GM19035 (cell line): ENCODE measurements around the gene HDGF.
"Not testable (repeated sequence)": the region's sequence is repeated elsewhere in the genome, so short reads cannot be mapped to it uniquely, and the experiment has no call there.

ENCODE experiments used
- ATAC-seq: cut with Tn5 transposase; IDR thresholded peaks from one replicate; pipeline ENCODE4 v1.9.1; 2021; ENCODE audit not compliant: unreplicated experiment

The HDGF gene

DNA sequence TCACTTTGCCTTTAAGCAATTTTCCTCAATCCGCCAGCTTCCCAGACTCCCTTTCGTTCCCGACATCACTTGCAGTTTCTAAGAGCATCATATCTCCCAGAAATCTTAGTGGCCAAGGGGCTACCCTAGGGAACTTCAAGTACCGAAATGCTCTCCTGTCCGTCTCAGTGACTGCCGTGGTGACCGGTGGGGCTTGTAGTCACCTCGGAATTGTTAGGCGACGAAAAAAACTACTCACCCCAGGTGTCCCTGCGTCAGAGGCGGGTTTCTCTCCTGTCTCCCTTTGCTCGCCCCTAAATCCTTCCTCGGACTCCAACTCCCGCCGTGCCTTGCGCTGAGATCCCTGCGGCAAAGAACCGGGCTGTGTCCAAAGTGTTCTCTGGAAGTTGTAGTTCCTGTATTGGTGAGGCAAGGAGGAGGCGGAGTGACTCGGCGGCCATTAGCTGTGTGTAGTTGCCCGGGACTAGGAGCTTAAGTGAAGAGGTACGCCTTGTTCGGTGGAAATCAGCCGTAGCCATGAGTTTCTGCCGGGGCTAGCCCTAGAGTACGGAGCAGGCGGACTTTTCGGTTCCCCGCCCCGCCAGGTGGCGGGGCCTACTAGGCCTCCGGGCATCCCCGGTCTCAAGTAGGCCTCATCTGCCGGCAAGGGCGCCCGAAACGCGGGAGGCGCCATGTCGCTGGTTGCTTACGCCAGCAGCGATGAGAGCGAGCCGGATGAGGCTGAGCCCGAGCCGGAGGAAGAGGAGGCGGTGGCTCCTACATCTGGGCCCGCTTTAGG, 15.8 kb upstream of the HDGF start, which contains the start of gene PRCC:
Gene PRCC (plus strand): TSS at position 435 of the 778 bp plus-strand sequence. CDS start 237 bp downstream, at position 672.
- peak; percentile 88 for ATAC-seq

DNA sequence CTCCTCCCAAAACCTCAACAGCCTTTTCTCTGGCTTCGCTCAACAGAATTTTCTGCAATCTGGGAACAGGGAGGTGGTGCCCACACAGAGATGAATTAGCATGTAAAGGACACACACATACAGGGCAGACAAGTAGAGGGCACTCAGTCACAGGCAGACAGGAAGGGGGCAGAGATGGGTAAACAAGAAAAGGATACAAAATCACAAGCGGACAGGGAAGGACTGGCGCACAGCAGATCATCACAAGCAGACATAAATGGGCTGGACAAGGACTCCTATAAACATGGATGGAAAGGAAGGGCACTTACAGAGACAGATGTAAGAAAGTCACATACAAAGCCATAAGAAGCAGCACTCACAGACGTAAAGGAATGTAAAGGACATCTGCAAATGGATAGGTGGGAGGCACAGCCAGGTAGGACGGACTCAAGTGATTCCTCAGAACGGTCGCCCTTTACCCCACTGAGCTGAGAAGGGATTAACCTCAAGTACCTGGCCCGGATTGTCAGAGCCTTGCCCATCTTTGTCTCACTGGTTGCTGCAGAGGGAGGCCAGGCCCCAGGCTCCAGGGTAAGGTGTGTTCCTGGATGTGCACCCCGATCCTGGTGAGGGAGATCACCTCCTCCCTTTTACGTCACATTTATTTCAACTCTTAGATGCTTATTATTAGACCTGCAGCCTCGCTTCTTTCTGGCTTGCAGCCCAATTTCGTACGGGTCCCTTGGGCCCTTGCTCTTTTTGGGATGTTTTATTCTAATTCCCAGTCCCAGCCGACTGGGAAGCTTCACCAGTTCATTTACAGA, 15.0 kb upstream of the HDGF start:
- peak; percentile 14 for ATAC-seq

DNA sequence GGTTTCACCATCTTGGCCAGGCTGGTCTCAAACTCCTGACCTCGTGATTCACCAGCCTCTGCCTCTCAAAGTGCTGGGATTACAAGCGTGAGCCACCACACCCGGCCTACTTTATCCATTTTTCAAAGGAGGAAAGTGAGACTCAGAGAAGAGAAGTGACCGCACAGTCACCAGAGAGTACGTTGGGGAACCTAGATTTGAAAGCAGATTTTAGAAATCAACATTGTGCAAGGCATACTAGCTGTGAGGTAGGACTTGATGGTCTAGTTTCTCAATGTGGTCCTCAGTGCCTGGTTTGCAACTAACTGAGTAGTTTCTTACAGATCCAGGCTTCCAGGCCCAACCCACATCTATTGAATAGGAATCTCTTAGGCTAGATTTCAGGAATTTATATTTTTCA, 14.2 kb upstream of the HDGF start:
- no peak for ATAC-seq

DNA sequence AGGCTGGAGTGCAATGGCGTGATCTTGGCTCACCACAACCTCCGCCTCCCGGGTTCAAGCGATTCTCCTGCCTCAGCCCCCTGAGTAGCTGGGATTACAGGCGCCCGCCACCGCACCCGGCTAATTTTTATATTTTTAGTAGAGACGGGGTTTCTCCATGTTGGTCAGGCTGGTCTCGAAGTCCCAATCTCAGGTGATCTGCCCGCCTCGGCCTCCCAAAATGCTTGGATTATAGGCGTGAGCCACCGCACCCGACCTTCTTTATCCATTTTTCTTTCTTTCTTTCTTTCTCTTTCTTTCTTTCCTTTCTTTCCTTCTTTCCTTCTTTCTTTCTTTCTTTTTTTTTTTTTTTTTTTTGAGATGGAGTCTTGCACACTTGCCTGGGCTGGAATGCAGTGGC, 13.7 kb upstream of the HDGF start:
- ATAC-seq = not testable (repeated sequence)

DNA sequence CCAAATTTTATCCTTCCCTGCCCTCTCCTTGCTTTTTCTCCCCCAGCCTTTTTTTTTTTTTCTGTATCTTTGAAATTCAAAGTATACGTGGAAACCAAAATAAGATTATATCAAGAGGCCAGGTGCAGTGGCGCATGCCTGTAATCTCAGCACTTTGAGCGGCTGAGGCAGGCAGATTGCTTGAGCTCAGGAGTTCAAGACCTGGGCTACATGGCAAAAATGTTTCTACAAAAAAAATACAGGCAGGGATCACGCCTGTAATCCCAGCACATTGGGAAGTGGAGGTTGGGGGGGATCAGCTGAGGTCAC, 9.3 kb upstream of the HDGF start:
- ATAC-seq = no peak

DNA sequence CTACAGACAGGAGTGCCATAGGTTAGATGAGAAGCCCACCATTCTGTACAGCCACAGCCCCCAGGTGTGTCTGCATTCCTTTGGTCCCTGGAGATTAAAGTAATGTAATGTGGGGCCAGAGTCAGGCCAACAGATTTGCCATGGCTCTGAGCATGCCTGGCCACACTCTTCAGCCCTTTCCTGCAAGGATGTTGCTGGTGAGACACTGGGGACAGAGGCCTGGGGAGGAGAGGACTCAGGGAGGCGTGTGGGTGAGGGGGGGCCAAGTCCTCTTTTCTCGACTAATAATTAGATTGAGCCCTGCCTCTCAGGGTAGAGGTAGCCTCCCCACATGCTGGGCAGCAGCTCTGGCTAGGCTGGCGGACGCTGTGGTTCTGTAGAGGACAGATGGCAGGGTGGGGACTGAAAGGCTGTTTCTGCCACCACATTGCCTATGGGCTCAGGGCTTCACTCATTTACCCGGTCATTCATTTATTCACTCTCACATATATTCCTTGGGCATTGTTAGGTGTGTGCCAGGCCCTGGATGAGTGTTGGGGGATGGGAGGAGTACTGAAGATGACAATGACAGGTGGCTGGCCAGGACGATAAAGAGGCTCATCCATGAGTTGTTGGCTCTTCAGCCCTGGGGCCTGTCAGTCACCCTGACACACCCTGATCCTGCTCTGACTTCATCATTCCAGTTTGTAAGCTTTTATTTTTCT, 8.8 kb upstream of the HDGF start:
- ATAC-seq = no peak

- not testable (repeated sequence) for ATAC-seq
Measured at GRCh38 chr1:156757572-156758253, 6.2 kb upstream of the HDGF start.

GRCh38 chr1:156756355-156756754, 4.9 kb upstream of the HDGF start:
- ATAC-seq = no peak

- no peak for ATAC-seq
Measured at GRCh38 chr1:156755527-156755950, 4.1 kb upstream of the HDGF start.

DNA sequence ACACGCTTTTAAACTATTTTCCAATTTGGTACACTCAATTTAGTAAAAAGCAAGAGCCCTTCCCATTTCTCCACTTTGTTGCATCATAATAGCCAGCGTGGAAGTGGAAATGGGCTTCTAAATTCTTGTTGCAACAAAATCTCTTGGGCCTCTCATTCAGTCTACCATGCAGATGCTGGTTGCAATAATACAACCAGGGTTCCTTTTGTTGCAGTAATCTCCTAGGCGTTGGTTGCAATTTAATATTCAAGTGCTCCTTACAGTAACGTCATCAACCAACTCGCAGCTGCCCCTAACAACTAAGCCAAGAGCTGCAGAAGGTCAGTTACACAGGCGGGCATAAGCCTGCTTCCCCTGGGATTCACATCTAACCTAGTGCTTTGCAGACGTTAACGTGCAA, 2.7 kb upstream of the HDGF start:
- no peak for ATAC-seq

- no peak for ATAC-seq
Measured at GRCh38 chr1:156752843-156753482, 1.5 kb upstream of the HDGF start.

DNA sequence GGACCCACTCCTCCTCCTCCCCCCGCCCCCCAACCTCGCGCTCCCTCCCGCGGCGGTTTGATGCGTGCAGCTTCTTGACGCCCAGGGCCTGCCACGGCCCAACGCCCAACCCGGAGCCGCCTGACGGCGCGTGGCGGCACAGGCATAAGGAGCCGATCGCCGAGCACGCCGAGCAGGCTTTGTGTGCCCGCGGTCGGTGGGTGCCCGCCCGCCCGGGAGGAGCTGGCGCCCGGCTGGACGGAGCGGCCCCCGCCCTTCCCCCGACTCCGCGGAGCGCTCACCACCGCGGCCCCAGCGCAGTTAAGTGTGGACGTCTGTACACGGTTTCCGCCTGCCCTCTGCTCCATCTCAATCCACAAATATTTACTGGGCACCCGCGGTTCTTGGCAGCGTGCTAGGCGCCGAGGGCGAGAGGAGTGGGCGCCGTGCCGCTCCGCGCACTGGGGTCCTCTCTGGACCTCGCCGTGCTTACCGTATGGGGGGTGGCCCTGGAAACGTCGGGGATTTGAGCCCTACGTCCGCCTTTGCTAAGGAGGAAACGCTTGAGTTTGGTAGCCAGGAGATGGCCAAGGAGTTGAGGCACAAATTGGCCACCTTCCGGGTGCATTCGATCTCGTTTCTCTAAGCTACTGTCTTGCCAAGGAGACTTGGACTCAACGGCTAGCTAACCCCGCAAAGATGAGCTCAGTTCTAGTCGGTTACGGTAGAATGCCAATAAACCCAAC, 444 bp upstream of the HDGF start:
- ATAC-seq = peak; percentile 70

GRCh38 chr1:156750711-156751450, 594 bp downstream of the HDGF start:
- peak; percentile 12 for ATAC-seq

DNA sequence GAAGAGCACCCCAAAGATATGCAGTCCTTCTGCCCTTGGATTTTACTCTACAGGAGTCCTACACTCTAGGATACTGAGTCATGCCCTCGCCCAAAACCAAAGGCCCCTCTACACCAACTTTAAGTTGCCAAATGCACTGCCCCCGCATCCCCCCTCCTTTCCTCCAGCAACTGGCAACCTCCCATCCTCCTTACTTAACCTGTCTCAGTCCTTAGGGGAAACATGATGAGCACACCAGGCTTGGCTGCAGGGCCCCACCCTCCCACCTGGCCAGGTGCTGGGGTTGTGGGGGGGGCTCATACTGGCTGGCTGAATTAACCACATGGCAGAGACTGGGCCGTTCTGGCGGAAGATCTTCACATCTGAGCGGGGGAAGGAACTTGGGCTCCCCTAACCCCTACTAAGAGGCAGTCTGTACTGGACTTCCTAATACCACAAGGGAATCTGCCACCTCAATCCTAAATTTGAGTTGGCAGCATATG, 1.2 kb downstream of the HDGF start:
- ATAC-seq = no peak

DNA sequence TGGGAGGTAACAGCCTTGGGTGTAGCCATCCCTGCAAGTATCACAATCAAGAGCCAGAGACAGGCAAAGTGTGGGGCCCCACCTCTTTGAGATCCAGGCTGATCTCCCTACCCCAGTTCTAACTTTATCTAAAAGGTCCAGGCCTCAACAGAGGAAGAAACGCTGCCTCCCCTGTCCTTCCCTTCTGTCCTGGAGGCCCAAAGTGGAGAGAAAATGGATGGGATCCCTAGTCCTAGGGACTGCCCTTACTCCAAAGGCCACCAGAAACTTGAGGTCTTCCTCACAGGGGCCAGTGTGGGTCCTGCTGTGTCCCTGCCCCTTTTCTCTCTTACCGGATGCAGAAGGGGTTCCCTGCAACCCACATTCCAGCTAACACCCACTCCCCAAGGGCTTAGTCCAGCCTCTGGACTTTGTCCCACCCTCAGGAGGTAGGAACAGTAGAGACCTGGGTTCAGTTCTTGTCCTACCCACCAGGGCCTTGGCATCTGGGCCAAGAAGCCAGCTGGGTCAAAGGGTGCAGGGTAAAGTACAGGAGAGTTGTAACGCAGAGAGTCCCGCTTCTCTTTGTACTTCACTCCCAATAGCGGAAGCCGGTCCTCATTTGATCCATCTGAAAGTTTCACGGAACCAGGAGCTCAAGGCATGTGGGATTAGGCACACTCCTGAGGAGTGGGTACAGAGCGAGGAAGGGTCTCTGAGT, 1.9 kb downstream of the HDGF start:
- ATAC-seq = no peak

GRCh38 chr1:156748670-156749418, 2.6 kb downstream of the HDGF start:
- ATAC-seq = no peak

DNA sequence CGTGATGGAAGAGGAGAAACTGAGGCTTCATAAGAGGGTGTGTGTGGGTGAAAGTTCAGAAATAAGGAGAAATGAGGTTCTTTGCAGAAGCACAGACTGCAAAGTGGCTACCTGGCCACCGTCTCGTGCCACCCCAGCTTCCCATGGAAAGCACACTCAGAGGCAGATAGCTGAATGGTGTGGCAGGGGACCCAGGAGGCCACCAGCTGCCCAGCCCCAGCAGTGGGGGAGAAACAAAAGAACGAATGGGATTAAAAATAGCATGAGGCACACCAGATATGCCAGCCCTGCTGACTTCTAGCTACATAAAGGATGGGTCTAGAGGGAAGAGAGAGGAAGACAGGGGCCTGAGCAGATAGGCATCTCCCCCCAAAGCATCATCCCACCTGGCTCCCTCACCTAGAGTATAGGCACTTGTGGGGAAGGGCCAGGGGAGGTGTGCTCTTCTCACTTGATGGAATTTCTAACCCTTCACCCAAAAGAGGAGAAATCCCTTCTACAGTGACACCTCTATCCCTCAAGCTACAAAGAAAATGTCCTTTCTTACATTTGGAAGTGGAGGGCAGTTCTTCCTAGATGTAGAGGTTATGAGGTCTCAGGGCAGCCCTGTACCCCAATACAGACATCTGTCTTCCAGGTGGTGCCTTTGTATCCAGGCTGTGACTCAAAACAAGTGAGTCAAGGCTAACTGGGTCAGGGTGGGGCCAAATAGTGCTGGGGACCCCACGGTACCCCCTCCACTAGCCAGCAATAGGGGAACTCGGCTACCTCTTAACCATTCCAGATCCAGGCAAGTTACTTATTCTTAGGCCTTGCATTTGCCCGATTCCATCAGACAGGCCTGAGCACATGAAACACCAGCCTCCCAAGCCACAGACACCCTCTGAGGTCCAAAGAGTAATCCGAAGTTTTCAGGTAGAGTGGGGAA, 3.5 kb downstream of the HDGF start:
- no peak for ATAC-seq
